C4-2B (cell line): Measurements from ENCODE around the gene TIMP3.

ENCODE experiments used
- H3K27ac ChIP-seq: fragments of 450-650 bp; 2 replicates; pipeline ENCODE4 v1.5.1; 2017
- ZFX ChIP-seq: fragments of 450-650 bp; IDR thresholded peaks from 2 replicates; pipeline ENCODE4 v1.6.1; 2017
- TF ChIP-seq, protein P1 (sequence below): fragments of 450-650 bp; conservative IDR thresholded peaks from 2 replicates; pipeline ENCODE4 v1.5.1; 2017; ENCODE audit warnings: mild to moderate bottlenecking

Gene TIMP3

GRCh38 chr22:32819120-32819519 lies 17.6 kb downstream of the TIMP3 start:
- no peak overlapping the region for H3K27ac ChIP-seq
- TF ChIP-seq, protein P1, sequence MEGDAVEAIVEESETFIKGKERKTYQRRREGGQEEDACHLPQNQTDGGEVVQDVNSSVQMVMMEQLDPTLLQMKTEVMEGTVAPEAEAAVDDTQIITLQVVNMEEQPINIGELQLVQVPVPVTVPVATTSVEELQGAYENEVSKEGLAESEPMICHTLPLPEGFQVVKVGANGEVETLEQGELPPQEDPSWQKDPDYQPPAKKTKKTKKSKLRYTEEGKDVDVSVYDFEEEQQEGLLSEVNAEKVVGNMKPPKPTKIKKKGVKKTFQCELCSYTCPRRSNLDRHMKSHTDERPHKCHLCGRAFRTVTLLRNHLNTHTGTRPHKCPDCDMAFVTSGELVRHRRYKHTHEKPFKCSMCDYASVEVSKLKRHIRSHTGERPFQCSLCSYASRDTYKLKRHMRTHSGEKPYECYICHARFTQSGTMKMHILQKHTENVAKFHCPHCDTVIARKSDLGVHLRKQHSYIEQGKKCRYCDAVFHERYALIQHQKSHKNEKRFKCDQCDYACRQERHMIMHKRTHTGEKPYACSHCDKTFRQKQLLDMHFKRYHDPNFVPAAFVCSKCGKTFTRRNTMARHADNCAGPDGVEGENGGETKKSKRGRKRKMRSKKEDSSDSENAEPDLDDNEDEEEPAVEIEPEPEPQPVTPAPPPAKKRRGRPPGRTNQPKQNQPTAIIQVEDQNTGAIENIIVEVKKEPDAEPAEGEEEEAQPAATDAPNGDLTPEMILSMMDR = no peak
- no peak for TF ChIP-seq ZFX

- no peak overlapping the region for H3K27ac ChIP-seq
- TF ChIP-seq ZFX = no peak
- TF ChIP-seq, protein P1 = no peak
These were observed 18.9 kb downstream of the TIMP3 start for GRCh38 chr22:32820131-32821119.

DNA sequence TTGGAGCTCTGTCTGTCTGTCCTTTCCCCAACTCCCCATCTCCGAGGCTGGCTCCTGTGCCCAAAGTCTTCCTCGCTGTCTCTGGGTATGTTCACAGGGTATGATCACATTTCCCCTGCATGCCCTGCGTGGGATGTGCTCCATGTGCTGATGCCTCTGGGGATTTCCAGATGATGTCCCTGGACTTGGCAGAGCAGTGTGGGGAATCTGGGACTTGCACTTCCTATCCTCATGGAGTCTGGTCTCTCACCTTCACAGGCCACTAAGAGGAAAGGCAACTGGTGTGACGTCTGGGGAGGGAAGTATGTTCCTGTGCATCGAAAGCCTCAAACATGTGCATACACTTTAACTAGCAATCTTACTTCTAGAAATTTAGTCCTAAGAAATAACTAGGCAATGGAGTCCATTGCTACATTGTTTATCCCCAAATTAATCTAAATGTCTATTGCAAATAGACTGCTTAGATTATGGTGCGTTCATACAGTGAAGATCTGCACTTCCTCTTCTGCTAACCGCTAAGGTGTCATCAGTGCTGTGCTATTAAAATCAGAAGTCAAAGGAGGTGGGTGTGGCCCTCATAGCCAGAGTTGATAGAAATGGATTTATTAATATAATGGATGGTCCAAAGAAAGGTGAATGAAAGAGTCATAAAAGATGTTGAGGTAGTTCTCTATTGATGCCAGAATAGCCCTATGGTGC lies 20.8 kb downstream of the TIMP3 start:
- TF ChIP-seq, protein P1 = no peak
- TF ChIP-seq ZFX = no peak
- no peak overlapping the region for H3K27ac ChIP-seq

DNA sequence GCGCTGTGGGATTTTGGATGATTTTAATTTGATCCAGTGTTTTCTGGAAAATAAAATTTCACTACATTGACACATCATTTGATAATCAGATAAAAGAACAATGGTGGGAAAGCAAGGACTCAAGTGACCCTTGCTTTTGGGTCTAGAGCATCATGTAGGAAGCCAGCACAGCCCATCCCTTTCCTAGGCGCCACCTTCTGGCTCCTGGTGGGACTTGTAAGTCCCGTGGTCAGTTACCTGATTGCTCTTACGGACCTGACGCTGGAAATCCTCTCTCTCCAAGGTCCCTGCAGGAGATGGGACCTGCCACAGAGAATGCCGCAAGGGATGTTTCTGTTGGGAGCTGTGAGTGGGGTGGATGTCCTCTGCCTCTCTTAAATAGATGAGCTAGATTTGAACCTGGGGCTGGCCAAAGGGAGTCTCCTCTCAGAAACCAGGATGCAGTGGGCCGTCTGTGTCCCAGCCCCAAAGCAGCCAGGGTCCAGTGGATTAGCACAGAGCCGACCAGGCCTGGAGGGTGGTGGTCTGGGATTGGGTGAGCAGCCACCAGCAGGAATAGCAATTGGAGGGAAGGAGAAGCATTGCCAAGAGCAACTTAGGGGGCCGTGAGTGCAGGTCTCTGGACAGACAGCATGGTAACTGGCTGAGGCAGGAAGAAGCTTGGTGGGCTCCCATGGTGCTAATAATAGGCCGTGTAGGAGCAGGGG lies 21.7 kb downstream of the TIMP3 start:
- TF ChIP-seq, protein P1 = peak; percentile 83
- TF ChIP-seq ZFX = no peak
- no peak overlapping the region for H3K27ac ChIP-seq

GRCh38 chr22:32824531-32825312 lies 23.2 kb downstream of the TIMP3 start:
- no peak overlapping the region for H3K27ac ChIP-seq
- TF ChIP-seq, protein P1 = no peak
- no peak for TF ChIP-seq ZFX

DNA sequence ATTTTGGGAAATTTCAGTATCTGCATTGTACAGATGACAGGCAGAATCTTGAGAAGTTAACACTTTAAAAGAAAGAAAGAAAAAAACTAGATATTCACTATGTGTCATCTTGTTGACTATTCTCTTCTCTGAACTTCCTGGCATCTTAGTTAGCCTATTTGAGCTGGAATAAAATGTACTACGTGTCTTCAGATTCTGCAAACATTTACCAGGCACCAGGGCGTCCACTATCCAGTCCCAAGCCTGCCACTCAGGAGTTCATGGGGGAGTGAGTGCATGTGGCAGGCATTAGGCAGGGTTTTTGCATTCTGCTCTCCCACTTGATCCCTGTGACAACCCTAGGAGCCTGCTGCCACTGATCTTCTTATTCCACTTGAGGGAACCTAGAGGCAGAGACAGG lies 25.0 kb downstream of the TIMP3 start:
- TF ChIP-seq ZFX = no peak
- TF ChIP-seq, protein P1 = no peak
- no peak overlapping the region for H3K27ac ChIP-seq
